Adipose tissue (tissue), 3 donors: ENCODE results near the gene FBXO10. TPM values are rescaled to one million over a fixed set of nuclear protein-coding genes. Genes with fewer than 3 reads are reported as not detected.
A peak's percentile ranks its signal among the peaks of the same experiment; 100 is the strongest.
"Not testable (repeated sequence)": the region's sequence is repeated elsewhere in the genome, so short reads cannot be mapped to it uniquely, and the experiment has no call there.

ENCODE experiments used
- H3K27ac ChIP-seq: one replicate; pipeline ENCODE4 v1.5.1; 2013; ENCODE audit warnings: low read depth, low read length
- WGBS, 3 donors: extraction: QIAGEN DNeasy Blood & Tissue Kit; methylation state at CpG; one replicate each; pipeline ENCODE4 v1.1.7; 2013; 5-methylcytosine and 5-hydroxymethylcytosine counted together
- polyA plus RNA-seq, 3 donors: library from polyadenylated mRNA; stranded (reverse); fragments of 200-250 nt; gene quantifications; one replicate each; pipeline ENCODE4 v1.2.3, GENCODE V29; 2013
- donor health status: healthy with polysubstance abuse.
- donor health status: Bipolar disorder and iron deficiency.
- donor health status: healthy.

Gene FBXO10
- polyA plus RNA-seq, 3 donors, result 2.9 to 5.0 (median 3.8) TPM

GRCh38 chr9:37528652-37529471 lies 47.3 kb downstream of the FBXO10 start:
- WGBS, 3 donors, result 89 to 95% (median 93%) methylated on average over 18 of the region's 18 CpGs
- no peak overlapping the region for H3K27ac ChIP-seq

- WGBS, 3 donors, result 93 to 98% (median 93%) methylated on average over 6 of the region's 6 CpGs
- H3K27ac ChIP-seq, result no peak overlapping the region
Measured at GRCh38 chr9:37523916-37524315, 52.3 kb downstream of the FBXO10 start.

- H3K27ac ChIP-seq, result no peak overlapping the region
- WGBS, 3 donors, result 76 to 99% (median 93%) methylated on average over 2 of the region's 2 CpGs
Measured at GRCh38 chr9:37522971-37523370, 53.2 kb downstream of the FBXO10 start.

- no peak overlapping the region for H3K27ac ChIP-seq
- 94 to 97% (median 95%) methylated on average over 10 of the region's 10 CpGs for WGBS, 3 donors
Measured at GRCh38 chr9:37521111-37521510, 55.1 kb downstream of the FBXO10 start.

GRCh38 chr9:37520641-37521040 lies 55.5 kb downstream of the FBXO10 start:
- 82 to 93% (median 92%) methylated on average over 3 of the region's 3 CpGs for WGBS, 3 donors

GRCh38 chr9:37517923-37518322 lies 58.3 kb downstream of the FBXO10 start:
- H3K27ac ChIP-seq, result no peak overlapping the region
- 86 to 91% (median 89%) methylated on average over 13 of the region's 13 CpGs for WGBS, 3 donors

More at GRCh38 chr9:37520641-37521040, 55.5 kb downstream of the FBXO10 start:
- no peak overlapping the region for H3K27ac ChIP-seq

GRCh38 chr9:37515620-37516258 lies 60.4 kb downstream of the FBXO10 start:
- no peak overlapping the region for H3K27ac ChIP-seq
- 92 to 94% (median 94%) methylated on average over 14 of the region's 14 CpGs for WGBS, 3 donors

- H3K27ac ChIP-seq, result no peak overlapping the region
- WGBS, 3 donors, result 90 to 94% (median 94%) methylated on average over 7 of the region's 7 CpGs
Measured at GRCh38 chr9:37514999-37515398, 61.2 kb downstream of the FBXO10 start.

- 98% methylated on average over 10 of the region's 10 CpGs for WGBS, 3 donors
Measured at GRCh38 chr9:37514415-37514814, 61.8 kb downstream of the FBXO10 start.

GRCh38 chr9:37512437-37512836 lies 63.7 kb downstream of the FBXO10 start:
- no peak overlapping the region for H3K27ac ChIP-seq
- WGBS, 3 donors, result 80 to 85% (median 85%) methylated on average over 12 of the region's 12 CpGs

More at GRCh38 chr9:37514415-37514814, 61.8 kb downstream of the FBXO10 start:
- H3K27ac ChIP-seq, result not testable (repeated sequence)

- no peak overlapping the region for H3K27ac ChIP-seq
- 87 to 90% (median 87%) methylated on average over 15 of the region's 15 CpGs for WGBS, 3 donors
Measured at GRCh38 chr9:37511016-37512010, 64.9 kb downstream of the FBXO10 start.

GRCh38 chr9:37510053-37510452 lies 66.1 kb downstream of the FBXO10 start:
- not testable (repeated sequence) for H3K27ac ChIP-seq
- WGBS, 3 donors, result 90 to 95% (median 94%) methylated on average over 5 of the region's 5 CpGs

GRCh38 chr9:37509536-37509935 lies 66.6 kb downstream of the FBXO10 start:
- 87 to 92% (median 91%) methylated on average over 7 of the region's 7 CpGs for WGBS, 3 donors
- H3K27ac ChIP-seq, result no peak overlapping the region

- 90 to 92% (median 91%) methylated on average over 3 of the region's 3 CpGs for WGBS, 3 donors
- H3K27ac ChIP-seq, result no peak overlapping the region
Measured at GRCh38 chr9:37508834-37509206, 67.4 kb downstream of the FBXO10 start.

- H3K27ac ChIP-seq, result no peak overlapping the region
- 77 to 81% (median 79%) methylated on average over 5 of the region's 5 CpGs for WGBS, 3 donors
Measured at GRCh38 chr9:37508135-37508833, 67.9 kb downstream of the FBXO10 start.

GRCh38 chr9:37507566-37508134 lies 68.5 kb downstream of the FBXO10 start:
- 91 to 94% (median 93%) methylated on average over 11 of the region's 11 CpGs for WGBS, 3 donors
- H3K27ac ChIP-seq, result no peak overlapping the region

- no peak overlapping the region for H3K27ac ChIP-seq
- WGBS, 3 donors, result 86 to 96% (median 90%) methylated on average over 5 of the region's 5 CpGs
Measured at GRCh38 chr9:37504605-37505004, 71.6 kb downstream of the FBXO10 start.

- 76 to 99% (median 78%) methylated on average over 3 of the region's 3 CpGs for WGBS, 3 donors
- peak overlapping the region; percentile 28 for H3K27ac ChIP-seq
Measured at GRCh38 chr9:37503736-37504135, 72.4 kb downstream of the FBXO10 start.
